Naive thymus-derived CD4-positive, alpha-beta T cell (primary cell): ENCODE measurements around the gene RALBP1. TPM values are rescaled to one million over a fixed set of nuclear protein-coding genes. Genes with fewer than 3 reads are reported as not detected.

Experiments
- ATAC-seq: fragments of 150-1000 bp; cut with Tn5 transposase; 2 replicates; pipeline ENCODE4 v1.10.0; 2021; ENCODE audit warnings: mild to moderate bottlenecking, moderate library complexity
- CTCF ChIA-PET: fragments of 350-600 bp; sonication (Branson Sonifier 250); formaldehyde crosslinking; loops from one replicate; lab custom pipeline; 2021; ENCODE audit warnings: antibody characterized with exemption; lab: Charles Lee
- POLR2A ChIA-PET: fragments of 350-600 bp; sonication (Branson Sonifier 250); formaldehyde crosslinking; loops from one replicate; lab custom pipeline; 2021; ENCODE audit warnings: antibody characterized with exemption, inconsistent platforms; lab: Charles Lee
- DNase-seq, 9 donors: peaks; one replicate each; pipeline versions ENCODE4 v3.0.0 to v3.0.0-alpha.2; 2020 to 2022; ENCODE audit warnings: mixed read lengths in 1 of 9
- H3K27ac ChIP-seq: one replicate; pipeline ENCODE4 v1.7.0; 2013; ENCODE audit warnings: mild to moderate bottlenecking, low read depth, low read length, moderate library complexity
- H3K27me3 ChIP-seq, 2 donors: one replicate each; pipeline ENCODE4 v1.7.0; 2013; ENCODE audit warnings: low read length in 2 of 2, mild to moderate bottlenecking in 2 of 2, moderate library complexity in 2 of 2; ENCODE audit not compliant: control insufficient read depth in 2 of 2, insufficient read depth in 2 of 2
- H3K36me3 ChIP-seq, 3 experiments: 1 replicate in 2 of 3; 2 replicates in 1 of 3; pipeline ENCODE4 v1.7.0; 2013; ENCODE audit warnings: low read length in 3 of 3, mild to moderate bottlenecking in 3 of 3, moderate library complexity in 1 of 3; ENCODE audit not compliant: insufficient read depth in 3 of 3, control insufficient read depth in 2 of 3
- H3K4me1 ChIP-seq, 2 donors: one replicate each; pipeline ENCODE4 v1.7.0; 2013; ENCODE audit warnings: low read length in 2 of 2, mild to moderate bottlenecking in 2 of 2, moderate library complexity in 1 of 2; ENCODE audit not compliant: control insufficient read depth in 2 of 2, insufficient read depth in 2 of 2
- H3K4me3 ChIP-seq: 2 replicates; pipeline ENCODE4 v1.7.0; 2013; ENCODE audit warnings: mild to moderate bottlenecking, low read length
- H3K9me3 ChIP-seq, 3 experiments: 1 replicate in 2 of 3; 2 replicates in 1 of 3; pipeline ENCODE4 v1.7.0; 2013; ENCODE audit warnings: low read length in 3 of 3; ENCODE audit not compliant: control insufficient read depth in 2 of 3
- H3K27ac Mint-ChIP-seq, 9 donors: one replicate each; pipeline ENCODE4 v1.8.0; 2020 to 2022; ENCODE audit warnings: mixed read lengths in 9 of 9, mild to moderate bottlenecking in 8 of 9, moderate library complexity in 5 of 9, inconsistent platforms in 2 of 9
- H3K27me3 Mint-ChIP-seq, 5 donors: one replicate each; pipeline ENCODE4 v1.8.0; 2021 to 2022; ENCODE audit warnings: mixed read lengths in 5 of 5, mild to moderate bottlenecking in 1 of 5
- H3K36me3 Mint-ChIP-seq, 5 donors: one replicate each; pipeline ENCODE4 v1.8.0; 2020 to 2022; ENCODE audit warnings: mixed read lengths in 5 of 5, mild to moderate bottlenecking in 3 of 5, inconsistent platforms in 1 of 5
- H3K4me1 Mint-ChIP-seq, 7 donors: one replicate each; pipeline ENCODE4 v1.8.0; 2020 to 2022; ENCODE audit warnings: mixed read lengths in 7 of 7, mild to moderate bottlenecking in 3 of 7, inconsistent platforms in 1 of 7
- H3K4me3 Mint-ChIP-seq, 10 donors: one replicate each; pipeline ENCODE4 v1.8.0; 2020 to 2022; ENCODE audit warnings: mild to moderate bottlenecking in 10 of 10, mixed read lengths in 10 of 10, moderate library complexity in 6 of 10, inconsistent platforms in 2 of 10
- H3K9me3 Mint-ChIP-seq, 11 donors: one replicate each; pipeline ENCODE4 v1.8.0; 2020 to 2022; ENCODE audit warnings: mixed read lengths in 11 of 11, mild to moderate bottlenecking in 4 of 11, inconsistent platforms in 1 of 11, moderate library complexity in 1 of 11
- intact Hi-C, 2 donors: fragments of 100-400 bp; cut with micrococcal nuclease; formaldehyde crosslinking; loops; one replicate each; pipeline ENCODE4 v1.15.1; 2023
- polyA plus RNA-seq, 2 donors: library from polyadenylated mRNA; unstranded; fragments of 300-500 nt; fragmentation: Illumina TruSeq; gene quantifications; one replicate each; pipeline ENCODE4 v1.2.3, GENCODE V29; 2021
- total RNA-seq, 6 experiments: library from RNA in 5 of 6; stranded (reverse) in 5 of 6; gene quantifications; 1 replicate in 5 of 6; 2 replicates in 1 of 6; pipeline ENCODE4 v1.2.3 and lab custom pipeline; 2021 to 2026

The RALBP1 gene
- total and polyA plus RNA-seq, 7 experiments from 2014 or later, result 20.3 to 47.8 (median 40.0) TPM

GRCh38 chr18:9466846-9467245 lies 8.5 kb upstream of the RALBP1 start:
- POLR2A ChIA-PET, result no interaction called here
- Histone ChIP-seq H3K27ac (no peak overlapping the region), H3K27me3 (no peaks in the 10 kb centered on the region), H3K36me3 (no peaks in the 10 kb centered on the region), H3K4me1 (no peaks in the 10 kb centered on the region), H3K4me3 (no peak overlapping the region), H3K9me3 (no peaks in the 10 kb centered on the region)
- ATAC-seq (peak; percentile 16), DNase-seq (no peak)
- intact Hi-C loops, result no loop called here
- H3K4me1 Mint-ChIP-seq, result peaks cover 0 to 3% (median 0%) of the 10 kb centered on the region in 7 donors
- H3K36me3 Mint-ChIP-seq, result peaks cover 6 to 11% (median 6%) of the 10 kb centered on the region in 5 donors
- no peak overlapping the region for H3K4me3 Mint-ChIP-seq
- H3K9me3 Mint-ChIP-seq, result peaks cover 7 to 41% (median 18%) of the 10 kb centered on the region in 11 donors
- peaks cover 2 to 21% (median 5%) of the 10 kb centered on the region in 5 donors for H3K27me3 Mint-ChIP-seq
- H3K27ac Mint-ChIP-seq, result no peak overlapping the region
- CTCF ChIA-PET, result no interaction called here

GRCh38 chr18:9468998-9469397 lies 6.3 kb upstream of the RALBP1 start:
- ChIA-PET POLR2A (no interaction called here), CTCF (interaction anchor here (0.8 kb wide), 1 partner anchor 23 kb away, joined by 3 read pairs; no protein-coding TSS in a partner anchor)

GRCh38 chr18:9469685-9470084 lies 5.6 kb upstream of the RALBP1 start:
- CTCF ChIA-PET, result interaction anchor here (0.8 kb wide), 1 partner anchor 22 kb away, joined by 3 read pairs; no protein-coding TSS in a partner anchor
- ATAC-seq (no peak), DNase-seq (no peak)
- Histone ChIP-seq H3K4me1 (no peaks in the 10 kb centered on the region), H3K9me3 (no peaks in the 10 kb centered on the region), H3K4me3 (no peak overlapping the region), H3K27ac (no peak overlapping the region), H3K36me3 (no peaks in the 10 kb centered on the region), H3K27me3 (no peaks in the 10 kb centered on the region)
- peaks cover 0 to 10% (median 4%) of the 10 kb centered on the region in 7 donors for H3K4me1 Mint-ChIP-seq
- no peak overlapping the region for H3K27ac Mint-ChIP-seq
- intact Hi-C loops, result no loop called here
- peaks cover 6 to 11% (median 6%) of the 10 kb centered on the region in 5 donors for H3K36me3 Mint-ChIP-seq
- peaks cover 2 to 38% (median 9%) of the 10 kb centered on the region in 5 donors for H3K27me3 Mint-ChIP-seq
- no peak overlapping the region for H3K4me3 Mint-ChIP-seq
- POLR2A ChIA-PET, result no interaction called here
- peaks cover 7 to 41% (median 18%) of the 10 kb centered on the region in 11 donors for H3K9me3 Mint-ChIP-seq

More at GRCh38 chr18:9468998-9469397, 6.3 kb upstream of the RALBP1 start:
- H3K9me3 ChIP-seq, result no peaks in the 10 kb centered on the region
- no peak overlapping the region for H3K4me3 ChIP-seq
- ATAC-seq, result no peak
- Mint-ChIP-seq H3K27me3 (peaks cover 2 to 37% (median 6%) of the 10 kb centered on the region in 5 donors), H3K27ac (no peak overlapping the region), H3K9me3 (peaks cover 7 to 41% (median 18%) of the 10 kb centered on the region in 11 donors), H3K4me3 (no peak overlapping the region), H3K4me1 (peaks cover 0 to 4% (median 0%) of the 10 kb centered on the region in 7 donors), H3K36me3 (peaks cover 6 to 11% (median 6%) of the 10 kb centered on the region in 5 donors)
- H3K27ac ChIP-seq, result no peak overlapping the region
- H3K27me3 ChIP-seq, result no peaks in the 10 kb centered on the region
- intact Hi-C loops, result no loop called here
- no peaks in the 10 kb centered on the region for H3K4me1 ChIP-seq
- H3K36me3 ChIP-seq, result no peaks in the 10 kb centered on the region
- no peak for DNase-seq

- Mint-ChIP-seq H3K27me3 (peaks cover 0 to 30% (median 5%) of the 10 kb centered on the region in 5 donors), H3K4me1 (peaks cover 17 to 34% (median 26%) of the 10 kb centered on the region in 7 donors), H3K9me3 (peaks cover 0 to 13% (median 7%) of the 10 kb centered on the region in 11 donors), H3K4me3 (peak overlapping the region; percentile 84 to 99 (median 97)), H3K27ac (peak overlapping the region; percentile 82 to 97 (median 94)), H3K36me3 (peaks cover 10 to 15% (median 14%) of the 10 kb centered on the region in 5 donors)
- Histone ChIP-seq H3K36me3 (peaks cover 0 to 9% (median 0%) of the 10 kb centered on the region in 3 experiments), H3K4me1 (peaks cover 0 to 14% of the 10 kb centered on the region in 2 donors), H3K4me3 (peak overlapping the region; percentile 88), H3K9me3 (no peaks in the 10 kb centered on the region), H3K27me3 (no peaks in the 10 kb centered on the region), H3K27ac (peak overlapping the region; percentile 81)
- DNase-seq (peak in 4 of 9 donors; percentile 2 to 29 (median 12)), ATAC-seq (no peak)
- ChIA-PET CTCF (interaction anchor here (0.6 to 1.3 kb wide), 2 partner anchors 42 to 328 kb away, joined by 3 to 4 read pairs; no protein-coding TSS in a partner anchor), POLR2A (interaction anchor here (0.6 to 1.1 kb wide), 3 partner anchors 9 to 864 kb away, joined by 3 to 4 read pairs (median 3); no protein-coding TSS in a partner anchor)
- intact Hi-C loops, result loop anchor here in 1 of 2 donors (2.0 kb wide), 2 partner anchors 720 to 770 kb away; partner anchors contain the start of gene MTCL1
Observed at GRCh38 chr18:9474108-9474982, 968 bp upstream of the RALBP1 start.

- peaks cover 0 to 14% of the 10 kb centered on the region in 2 donors for H3K4me1 ChIP-seq
- H3K9me3 ChIP-seq, result no peaks in the 10 kb centered on the region
- no peaks in the 10 kb centered on the region for H3K27me3 ChIP-seq
- intact Hi-C loops, result loop anchor here (1.0 to 5.0 kb wide), 14 partner anchors 40 to 1051 kb away; partner anchors contain the start of genes ANKRD12 (in 2 of the 2), MTCL1 (in 2 of the 2), NDUFV2 (in 2 of the 2) and TWSG1 (in 2 of the 2)
- Mint-ChIP-seq H3K4me1 (peaks cover 24 to 47% (median 34%) of the 10 kb centered on the region in 7 donors), H3K27me3 (peaks cover 0 to 24% (median 5%) of the 10 kb centered on the region in 5 donors), H3K27ac (peak overlapping the region; percentile 37 to 96 (median 89)), H3K36me3 (peaks cover 13 to 24% (median 16%) of the 10 kb centered on the region in 5 donors), H3K4me3 (peak overlapping the region; percentile 84 to 99 (median 97)), H3K9me3 (peaks cover 0 to 2% (median 0%) of the 10 kb centered on the region in 11 donors)
- DNase-seq (peak in 8 of 9 donors; percentile 14 to 76 (median 24)), ATAC-seq (peak; percentile 28)
- ChIA-PET POLR2A (interaction anchor here (1.1 kb wide), 1 partner anchor 866 kb away, joined by 3 read pairs; no protein-coding TSS in a partner anchor), CTCF (no interaction called here)
- H3K27ac ChIP-seq, result peak overlapping the region; percentile 81
- peaks cover 0 to 9% (median 0%) of the 10 kb centered on the region in 3 experiments for H3K36me3 ChIP-seq
- peak overlapping the region; percentile 88 for H3K4me3 ChIP-seq
Observed at GRCh38 chr18:9475643-9476591, 604 bp downstream of the RALBP1 start.
